Measurements from ENCODE around the gene NKX1-2. TPM values are rescaled to one million over a fixed set of nuclear protein-coding genes. Genes with fewer than 3 reads are reported as not detected.

Gene NKX1-2
- total RNA-seq (2021; fragmentation: NEBNext Ultra II Directional; extraction: Animal tissue kit (Norgen Biotek cat#: 25700)) (33.9 and 34.9 TPM in 2 replicates), polyA plus RNA-seq (2011; rRNA removed) (11.5 and 12.7 TPM in 2 replicates), polyA minus RNA-seq (2011; rRNA and poly(A)+ RNA removed) (18.1 and 19.2 TPM in 2 replicates)
- 17.0 TPM for polyA plus RNA-seq (2011; cell fraction: cytosol; rRNA removed)
- polyA plus RNA-seq (2011; cell fraction: nucleus; rRNA removed) = 9.4 TPM
- 17.0 to 28.5 TPM (median 22.6 TPM) in 4 replicates for polyA plus RNA-seq (2012, experiment 1 of 2)
- 25.6 TPM for polyA plus RNA-seq (2012, experiment 2 of 2)
- polyA plus RNA-seq (2013, experiment 1 of 2) = 22.8 TPM
- 23.9 TPM for polyA plus RNA-seq (2013, experiment 2 of 2)
- polyA minus RNA-seq (2011; cell fraction: cytosol; rRNA and poly(A)+ RNA removed) = 29.8 TPM
- polyA minus RNA-seq (2011; cell fraction: nucleus; rRNA and poly(A)+ RNA removed) = 15.2 TPM
- long read RNA-seq, experiment 1, transcript NKX1-2-201 (2 exons, 3,364 nt) = major isoform, 9 of 48 reads
- long read RNA-seq, experiment 1, partial matches to known transcripts = 0 of 48 reads
- long read RNA-seq, experiment 1, other reads (novel, unspliced or antisense) = 39 of 48 reads
- long read RNA-seq, experiment 2 = 0 reads

DNA sequence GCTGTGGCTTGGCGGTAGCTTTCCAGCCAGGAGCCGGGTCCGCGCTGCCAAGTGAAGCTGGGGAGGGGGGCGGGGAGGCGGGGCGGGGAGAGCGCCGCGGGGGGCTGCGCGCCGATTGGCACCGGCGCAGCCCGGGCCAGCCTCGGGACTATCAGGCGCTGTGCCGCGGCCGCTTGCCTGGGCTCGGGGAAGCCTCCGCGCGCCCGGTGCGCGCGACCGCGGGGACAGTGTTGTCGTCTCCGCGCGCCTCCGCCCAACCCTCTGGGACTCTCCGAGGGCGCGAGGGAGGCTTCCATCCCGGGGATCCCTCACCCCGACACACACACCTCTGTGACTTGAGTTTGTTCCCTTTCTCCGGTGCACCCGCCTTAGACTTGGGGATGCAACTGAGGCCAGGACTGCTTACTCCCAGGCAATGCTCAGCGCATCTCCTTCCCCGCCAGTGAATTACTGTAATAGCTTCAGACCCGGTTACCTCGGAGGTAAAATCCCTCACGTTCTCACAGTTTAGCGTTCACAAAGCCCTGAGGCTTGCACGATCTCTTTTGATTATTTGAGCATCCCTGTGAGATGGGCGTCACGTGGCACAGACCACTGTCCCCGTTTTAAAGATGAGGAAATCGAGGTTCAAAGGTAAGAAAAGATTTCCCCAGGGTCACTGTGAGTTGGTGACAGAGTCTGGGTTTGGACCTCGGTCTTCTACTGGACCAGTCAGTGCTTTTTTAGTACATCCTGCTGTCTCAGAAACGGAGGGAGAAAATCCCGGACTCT is at the start of gene NKX1-2:
TSS of gene NKX1-2 (minus strand) at position 24 of the 771 bp plus-strand sequence. CDS start 92 bp downstream, outside the sequence.
- no peak for FAIRE-seq
- peak within 1 kb of the TSS; percentile 76; the same call in 1 of the 2 replicates for H2BK12ac ChIP-seq (ENCODE audit: low read depth, low read length)
- WGBS, 2 experiments (ENCODE audit: extremely low coverage in 1 of 2, insufficient coverage in 1 of 2, insufficient read length in 1 of 2, insufficient replicate concordance in 2 of 2, low coverage in 1 of 2, low lambda C conversion rate in 2 of 2, missing lambda C conversion rate in 1 of 2) = 10% methylated on average over 20 of the region's 57 CpGs; no CpG with 5 or more reads in 1 of the 2 experiments
- peak within 1 kb of the TSS in 3 of 4 experiments; percentile 16 to 45 (median 32); a peak in 5 of 7 replicates for H3K9ac ChIP-seq (replicated peaks in 1 of 4; ENCODE audit: extremely low read depth in 1 of 4, low read depth in 3 of 4, low read length in 3 of 4)
- peaks cover 1 to 50% (median 38%) of the 10 kb centered on the region in 4 experiments for H3K27me3 ChIP-seq (replicated peaks in 1 of 4; ENCODE audit: control insufficient read depth in 3 of 4, extremely low read depth in 1 of 4, insufficient read depth in 3 of 4, low read length in 3 of 4)
- no peak within 1 kb of the TSS for H2AFZ ChIP-seq (ENCODE audit: low read length)
- H3K36me3 ChIP-seq (ENCODE audit: control insufficient read depth in 2 of 4, insufficient read depth in 4 of 4, low read length in 3 of 4) = peaks cover 0 to 2% (median 0%) of the 10 kb centered on the region in 4 experiments; a peak in 1 of 8 replicates
- peak within 1 kb of the TSS; percentile 39 for H4K5ac ChIP-seq (ENCODE audit: insufficient read length, low read depth, low read length)
- H3K4ac ChIP-seq (replicated peaks; ENCODE audit: insufficient read length, low read depth, low read length) = peak within 1 kb of the TSS; percentile 96
- H3K79me2 ChIP-seq (ENCODE audit: control insufficient read depth in 1 of 2, insufficient read depth in 2 of 2, low read length in 2 of 2) = no peaks in the 10 kb centered on the region
- peak within 1 kb of the TSS; percentile 37 for H3K56ac ChIP-seq (replicated peaks; ENCODE audit: insufficient read length, low read depth, low read length)
- H3K23me2 ChIP-seq (ENCODE audit: low read depth, low read length) = peaks cover 23% of the 10 kb centered on the region
- no peaks in the 10 kb centered on the region for H3K9me3 ChIP-seq (ENCODE audit: insufficient read depth in 2 of 2, low read depth in 1 of 2, low read length in 1 of 2)
- CTCF ChIA-PET (ENCODE audit: partially characterized antibody) = interaction anchor here (1.6 to 2.8 kb wide), 4 partner anchors 11 to 55 kb away, joined by 4 to 14 read pairs (median 10); partner anchors contain the start of gene LHPP
- H3K79me1 ChIP-seq (ENCODE audit: low read depth, low read length) = no peaks in the 10 kb centered on the region
- H3K27ac ChIP-seq (ENCODE audit: low read depth, low read length) = no peak within 1 kb of the TSS
- peak within 1 kb of the TSS; percentile 34; the same call in 1 of the 2 replicates for H2BK15ac ChIP-seq (ENCODE audit: low read length)
- DNase-seq (ENCODE audit: low read depth in 1 of 2, low spot score in 2 of 2) = peak in 1 of 2 experiments; percentile 89
- peak within 1 kb of the TSS; percentile 88 for H2BK120ac ChIP-seq (replicated peaks; ENCODE audit: low read depth, low read length)
- peaks cover 17 to 39% (median 27%) of the 10 kb centered on the region in 4 experiments for H3K4me1 ChIP-seq (replicated peaks in 1 of 4; ENCODE audit: control insufficient read depth in 3 of 4, insufficient read depth in 4 of 4, low read length in 3 of 4)
- H2BK20ac ChIP-seq (ENCODE audit: low read length) = peak within 1 kb of the TSS; percentile 16
- H4K8ac ChIP-seq (ENCODE audit: extremely low read depth, insufficient read depth, low read length) = peak within 1 kb of the TSS; percentile 68; the same call in 1 of the 2 replicates
- H3K23ac ChIP-seq (ENCODE audit: insufficient read length) = peak within 1 kb of the TSS; percentile 71
- POLR2A ChIA-PET (ENCODE audit: partially characterized antibody) = interaction anchor here (0.6 to 6.5 kb wide), 7 partner anchors 11 to 44 kb away, joined by 3 to 43 read pairs (median 4); partner anchors contain the start of genes LHPP and OAT
- peak within 1 kb of the TSS; percentile 99 for H3K14ac ChIP-seq (ENCODE audit: insufficient read length)
- peak within 1 kb of the TSS; percentile 85 for H4K91ac ChIP-seq (replicated peaks; ENCODE audit: insufficient read length, low read length)
- H2BK5ac ChIP-seq (ENCODE audit: low read depth, low read length) = peak within 1 kb of the TSS; percentile 42; the same call in 1 of the 2 replicates
- peak within 1 kb of the TSS; percentile 95 to 96 for H3K4me2 ChIP-seq (ENCODE audit: insufficient read depth in 1 of 2, low read depth in 2 of 2, low read length in 2 of 2)
- H3K18ac ChIP-seq (ENCODE audit: extremely low read depth, low read length) = peak within 1 kb of the TSS; percentile 94
- no peak within 1 kb of the TSS; the same call in 1 of the 2 replicates for H2AK5ac ChIP-seq (ENCODE audit: low read depth, low read length)
- H4K20me1 ChIP-seq (replicated peaks in 1 of 2; ENCODE audit: control insufficient read depth in 1 of 2, insufficient read depth in 2 of 2, low read length in 2 of 2) = peaks cover 0 to 15% of the 10 kb centered on the region in 2 experiments
- peak within 1 kb of the TSS; percentile 45 to 72 (median 66) for H3K4me3 ChIP-seq (ENCODE audit: extremely low read depth in 1 of 4, insufficient read depth in 2 of 4, low read depth in 3 of 4, low read length in 4 of 4)
- TF ChIP-seq POU5F1 (IDR thresholded peaks at IDR 0.05; ENCODE audit: low read depth, low read length) = no peak
- TF ChIP-seq KDM5A (IDR thresholded peaks at IDR 0.05; ENCODE audit: low read length) = no peak
- TF ChIP-seq SIX5 (IDR thresholded peaks at IDR 0.05; ENCODE audit: low read depth, low read length) = no peak
- no peak for TF ChIP-seq TBP (IDR thresholded peaks at IDR 0.05; ENCODE audit: low read depth, low read length)
- no peak for TF ChIP-seq NRF1 (IDR thresholded peaks at IDR 0.05; ENCODE audit: low read depth, low read length)
- TF ChIP-seq SUZ12 (IDR thresholded peaks at IDR 0.05; ENCODE audit: low read length) = no peak
- TF ChIP-seq SP1 (IDR thresholded peaks at IDR 0.05; ENCODE audit: low read depth, low read length) = no peak
- TF ChIP-seq CEBPB (IDR thresholded peaks at IDR 0.05; ENCODE audit: low read depth, low read length) = no peak
- TF ChIP-seq TEAD4 (IDR thresholded peaks at IDR 0.05; ENCODE audit: low read depth, low read length) = no peak
- TF ChIP-seq SP4 (IDR thresholded peaks at IDR 0.05; ENCODE audit: low read length) = no peak

Data from H1 (cell line).